Measurements from ENCODE around the gene CYP2S1.

DNA sequence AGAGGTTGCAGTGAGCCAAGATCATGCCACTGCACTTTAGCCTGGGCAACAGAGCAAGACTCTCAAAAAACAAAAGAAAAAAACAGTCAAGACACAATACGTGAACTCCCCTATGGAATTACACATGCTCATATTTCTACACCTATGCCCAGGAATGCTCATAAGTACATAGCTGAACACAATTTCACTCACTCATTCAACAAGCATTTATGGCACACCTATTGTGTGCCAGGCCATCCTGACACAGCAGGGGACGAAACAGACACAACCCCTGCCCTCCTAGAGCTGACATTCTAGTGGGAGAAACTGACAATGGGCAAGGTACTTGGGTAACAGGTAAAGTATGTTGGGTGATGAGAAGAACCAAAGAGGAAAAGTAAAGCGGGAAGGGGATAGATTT is 35.5 kb downstream of the CYP2S1 start:
- TF ChIP-seq, protein P1, sequence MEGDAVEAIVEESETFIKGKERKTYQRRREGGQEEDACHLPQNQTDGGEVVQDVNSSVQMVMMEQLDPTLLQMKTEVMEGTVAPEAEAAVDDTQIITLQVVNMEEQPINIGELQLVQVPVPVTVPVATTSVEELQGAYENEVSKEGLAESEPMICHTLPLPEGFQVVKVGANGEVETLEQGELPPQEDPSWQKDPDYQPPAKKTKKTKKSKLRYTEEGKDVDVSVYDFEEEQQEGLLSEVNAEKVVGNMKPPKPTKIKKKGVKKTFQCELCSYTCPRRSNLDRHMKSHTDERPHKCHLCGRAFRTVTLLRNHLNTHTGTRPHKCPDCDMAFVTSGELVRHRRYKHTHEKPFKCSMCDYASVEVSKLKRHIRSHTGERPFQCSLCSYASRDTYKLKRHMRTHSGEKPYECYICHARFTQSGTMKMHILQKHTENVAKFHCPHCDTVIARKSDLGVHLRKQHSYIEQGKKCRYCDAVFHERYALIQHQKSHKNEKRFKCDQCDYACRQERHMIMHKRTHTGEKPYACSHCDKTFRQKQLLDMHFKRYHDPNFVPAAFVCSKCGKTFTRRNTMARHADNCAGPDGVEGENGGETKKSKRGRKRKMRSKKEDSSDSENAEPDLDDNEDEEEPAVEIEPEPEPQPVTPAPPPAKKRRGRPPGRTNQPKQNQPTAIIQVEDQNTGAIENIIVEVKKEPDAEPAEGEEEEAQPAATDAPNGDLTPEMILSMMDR (IDR thresholded peaks at IDR 0.05) = no peak
- TF ChIP-seq POLR2A (IDR thresholded peaks at IDR 0.05) (no peak), POLR2AphosphoS5 (IDR thresholded peaks at IDR 0.05) (no peak)

Data from breast epithelium (tissue), 3 donors.